Nephron progenitor cell (in vitro differentiated cells): ENCODE measurements around the gene LRRFIP2.
A peak's percentile ranks its signal among the peaks of the same experiment; 100 is the strongest.
"Not testable (repeated sequence)": the region's sequence is repeated elsewhere in the genome, so short reads cannot be mapped to it uniquely, and the experiment has no call there.

Source experiments
- DNase-seq: peaks from one replicate; pipeline ENCODE4 v3.0.0; 2021
- H3K27ac Mint-ChIP-seq: 2 replicates; pipeline ENCODE4 v1.8.0; 2021; ENCODE audit warnings: mild to moderate bottlenecking, moderate library complexity, mixed read lengths
- H3K27me3 Mint-ChIP-seq: 2 replicates; pipeline ENCODE4 v1.8.0; 2021; ENCODE audit warnings: mild to moderate bottlenecking, low read depth, mixed read lengths; ENCODE audit not compliant: poor library complexity
- H3K36me3 Mint-ChIP-seq: 2 replicates; pipeline ENCODE4 v1.8.0; 2021; ENCODE audit warnings: low read depth, mixed read lengths
- H3K4me1 Mint-ChIP-seq: 2 replicates; pipeline ENCODE4 v1.8.0; 2021; ENCODE audit warnings: mixed read lengths
- H3K4me3 Mint-ChIP-seq: 2 replicates; pipeline ENCODE4 v1.8.0; 2021; ENCODE audit warnings: mild to moderate bottlenecking, moderate library complexity, mixed read lengths
- H3K9me3 Mint-ChIP-seq: 2 replicates; pipeline ENCODE4 v1.8.0; 2021; ENCODE audit warnings: mild to moderate bottlenecking, moderate library complexity, mixed read lengths
- CTCF ChIP-seq: fragments of 200-600 bp; sonication (generic); IDR thresholded peaks from 2 replicates; pipeline ENCODE4 v1.5.0; 2021; ENCODE audit warnings: antibody characterized with exemption

The LRRFIP2 gene

GRCh38 chr3:37054370-37054769 is 120.0 kb downstream of the LRRFIP2 start:
- H3K27ac Mint-ChIP-seq, result peak overlapping the region; percentile 60
- no peak for TF ChIP-seq CTCF
- H3K4me1 Mint-ChIP-seq, result peaks cover 7% of the 10 kb centered on the region
- H3K27me3 Mint-ChIP-seq, result no peaks in the 10 kb centered on the region
- H3K9me3 Mint-ChIP-seq, result no peaks in the 10 kb centered on the region
- peaks cover 79% of the 10 kb centered on the region for H3K36me3 Mint-ChIP-seq
- DNase-seq, result no peak
- no peak overlapping the region for H3K4me3 Mint-ChIP-seq

DNA sequence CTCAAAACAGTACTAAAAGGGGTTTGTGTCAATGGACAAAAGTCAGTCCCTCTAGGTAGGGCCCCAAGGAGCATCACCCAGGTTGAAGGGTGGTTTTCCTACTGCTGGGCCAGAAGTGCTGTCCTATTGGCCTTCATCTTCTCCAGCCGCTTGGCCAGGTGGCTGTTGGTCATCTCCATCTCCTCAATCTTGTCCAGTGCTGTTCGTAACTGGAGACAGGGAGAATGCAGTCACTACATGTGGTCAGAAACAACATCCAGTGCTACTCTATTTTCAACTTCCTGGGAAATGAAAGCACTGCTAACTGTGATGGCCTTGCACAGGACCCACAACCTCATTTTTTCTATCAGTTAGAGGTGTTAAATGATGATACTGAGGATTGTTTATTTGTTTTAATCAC is 120.6 kb downstream of the LRRFIP2 start:
- H3K27me3 Mint-ChIP-seq, result no peaks in the 10 kb centered on the region
- H3K27ac Mint-ChIP-seq, result peak overlapping the region; percentile 60
- peaks cover 84% of the 10 kb centered on the region for H3K36me3 Mint-ChIP-seq

GRCh38 chr3:37053337-37053736 is 121.0 kb downstream of the LRRFIP2 start:
- H3K4me1 Mint-ChIP-seq, result peaks cover 10% of the 10 kb centered on the region
- DNase-seq, result no peak
- H3K36me3 Mint-ChIP-seq, result peaks cover 86% of the 10 kb centered on the region
- H3K9me3 Mint-ChIP-seq, result no peaks in the 10 kb centered on the region
- TF ChIP-seq CTCF, result no peak
- no peak overlapping the region for H3K4me3 Mint-ChIP-seq
- H3K27ac Mint-ChIP-seq, result no peak overlapping the region
- no peaks in the 10 kb centered on the region for H3K27me3 Mint-ChIP-seq

More for the DNA sequence above, 120.6 kb downstream of the LRRFIP2 start:
- no peak for TF ChIP-seq CTCF
- no peak overlapping the region for H3K4me3 Mint-ChIP-seq
- no peaks in the 10 kb centered on the region for H3K9me3 Mint-ChIP-seq
- no peak for DNase-seq
- peaks cover 10% of the 10 kb centered on the region for H3K4me1 Mint-ChIP-seq

- Mint-ChIP-seq H3K4me3 (no peak overlapping the region), H3K27ac (no peak overlapping the region), H3K4me1 (peaks cover 10% of the 10 kb centered on the region), H3K27me3 (no peaks in the 10 kb centered on the region), H3K9me3 (no peaks in the 10 kb centered on the region), H3K36me3 (peaks cover 89% of the 10 kb centered on the region)
- no peak for TF ChIP-seq CTCF
- no peak for DNase-seq
Observed at GRCh38 chr3:37052860-37053259, 121.5 kb downstream of the LRRFIP2 start.

- DNase-seq, result no peak
- H3K27ac Mint-ChIP-seq, result peak overlapping the region; percentile 55
- H3K36me3 Mint-ChIP-seq, result peaks cover 92% of the 10 kb centered on the region
- no peaks in the 10 kb centered on the region for H3K9me3 Mint-ChIP-seq
- TF ChIP-seq CTCF, result no peak
- H3K4me1 Mint-ChIP-seq, result peaks cover 10% of the 10 kb centered on the region
- H3K27me3 Mint-ChIP-seq, result no peaks in the 10 kb centered on the region
- H3K4me3 Mint-ChIP-seq, result no peak overlapping the region
Observed at GRCh38 chr3:37050282-37050681, 124.1 kb downstream of the LRRFIP2 start.

GRCh38 chr3:37042712-37043111 is 131.7 kb downstream of the LRRFIP2 start:
- not testable (repeated sequence) for DNase-seq, H3K27ac Mint-ChIP-seq, H3K9me3 Mint-ChIP-seq, H3K4me3 Mint-ChIP-seq, H3K27me3 Mint-ChIP-seq, H3K4me1 Mint-ChIP-seq
- peaks cover 89% of the 10 kb centered on the region for H3K36me3 Mint-ChIP-seq
